Neutrophil (primary cell): ENCODE measurements around the gene SMC2.

ENCODE experiments used
- H3K27ac ChIP-seq: fragments of 200-600 bp; sonication (generic); 2 replicates; pipeline ENCODE4 v1.5.1; 2016; ENCODE audit warnings: mild to moderate bottlenecking, moderate library complexity
- H3K27me3 ChIP-seq: fragments of 200-600 bp; sonication (generic); 2 replicates; pipeline ENCODE4 v1.6.0; 2016; ENCODE audit warnings: mild to moderate bottlenecking
- H3K36me3 ChIP-seq: fragments of 200-600 bp; sonication (generic); 2 replicates; pipeline ENCODE4 v1.5.1; 2017
- H3K4me1 ChIP-seq, 2 experiments: fragments of 200-600 bp in 1 of 2; sonication (generic) in 1 of 2; 1 replicate in 1 of 2; 2 replicates in 1 of 2; pipeline versions ENCODE4 v1.5.1 to v1.6.1; 2013 to 2016; ENCODE audit warnings: low read depth in 1 of 2, low read length in 1 of 2, mild to moderate bottlenecking in 1 of 2, moderate library complexity in 1 of 2; ENCODE audit not compliant: control insufficient read depth in 1 of 2, insufficient read depth in 1 of 2
- H3K4me3 ChIP-seq, 2 experiments: fragments of 200-600 bp in 1 of 2; sonication (generic) in 1 of 2; 1 replicate in 1 of 2; 2 replicates in 1 of 2; pipeline ENCODE4 v1.5.1; 2013 to 2016; ENCODE audit warnings: low read depth in 1 of 2, low read length in 1 of 2, mild to moderate bottlenecking in 1 of 2, moderate library complexity in 1 of 2
- H3K9me3 ChIP-seq: fragments of 200-600 bp; sonication (generic); 2 replicates; pipeline ENCODE4 v1.5.1; 2016
- CTCF ChIP-seq: fragments of 200-600 bp; sonication (generic); IDR thresholded peaks from 2 replicates; pipeline ENCODE4 v1.5.1; 2016; ENCODE audit warnings: antibody characterized with exemption

SMC2 gene

GRCh38 chr9:104093647-104094533, at the start of gene SMC2:
Gene SMC2 (plus strand): TSS chr9:104094309. CDS start chr9:104095385, 1,076 bp downstream.
- no peak for TF ChIP-seq CTCF
- H3K4me3 ChIP-seq = peak within 1 kb of the TSS; percentile 74 to 83
- no peaks in the 10 kb centered on the region for H3K27me3 ChIP-seq
- no peaks in the 10 kb centered on the region for H3K36me3 ChIP-seq
- peaks cover 24 to 27% of the 10 kb centered on the region in 2 experiments for H3K4me1 ChIP-seq
- H3K27ac ChIP-seq = peak within 1 kb of the TSS; percentile 89
- no peaks in the 10 kb centered on the region for H3K9me3 ChIP-seq

GRCh38 chr9:104068546-104068945, 25.6 kb upstream of the SMC2 start:
- Histone ChIP-seq H3K27ac (no peak overlapping the region), H3K9me3 (no peaks in the 10 kb centered on the region), H3K4me3 (no peak overlapping the region), H3K4me1 (no peaks in the 10 kb centered on the region), H3K36me3 (no peaks in the 10 kb centered on the region), H3K27me3 (no peaks in the 10 kb centered on the region)
- TF ChIP-seq CTCF = no peak

- Histone ChIP-seq H3K27me3 (no peaks in the 10 kb centered on the region), H3K9me3 (no peaks in the 10 kb centered on the region), H3K27ac (no peak overlapping the region), H3K36me3 (no peaks in the 10 kb centered on the region), H3K4me3 (no peak overlapping the region), H3K4me1 (no peaks in the 10 kb centered on the region)
- no peak for TF ChIP-seq CTCF
These were observed 24.8 kb upstream of the SMC2 start for GRCh38 chr9:104069288-104069687.

GRCh38 chr9:104071589-104071988, 22.5 kb upstream of the SMC2 start:
- no peaks in the 10 kb centered on the region for H3K4me1 ChIP-seq
- no peak for TF ChIP-seq CTCF
- H3K36me3 ChIP-seq = no peaks in the 10 kb centered on the region
- H3K4me3 ChIP-seq = no peak overlapping the region
- H3K27me3 ChIP-seq = no peaks in the 10 kb centered on the region
- H3K9me3 ChIP-seq = no peaks in the 10 kb centered on the region
- H3K27ac ChIP-seq = no peak overlapping the region

GRCh38 chr9:104073098-104073769, 20.9 kb upstream of the SMC2 start:
- H3K27ac ChIP-seq = no peak overlapping the region
- H3K4me3 ChIP-seq = no peak overlapping the region
- no peak for TF ChIP-seq CTCF
- H3K4me1 ChIP-seq = no peaks in the 10 kb centered on the region
- no peaks in the 10 kb centered on the region for H3K9me3 ChIP-seq
- H3K36me3 ChIP-seq = no peaks in the 10 kb centered on the region
- H3K27me3 ChIP-seq = no peaks in the 10 kb centered on the region
